GM20000 (cell line): ENCODE measurements around the gene MRGPRD.

Source experiments
- DNase-seq: peaks from one replicate; pipeline ENCODE4 v3.0.0; 2012; ENCODE audit warnings: low spot score
- TF ChIP-seq, protein P1 (sequence below): IDR thresholded peaks from 2 replicates; pipeline ENCODE4 v1.5.1; 2012; ENCODE audit warnings: mild to moderate bottlenecking, control low read depth; ENCODE audit errors: extremely low read depth, missing control alignments

Gene MRGPRD

DNA sequence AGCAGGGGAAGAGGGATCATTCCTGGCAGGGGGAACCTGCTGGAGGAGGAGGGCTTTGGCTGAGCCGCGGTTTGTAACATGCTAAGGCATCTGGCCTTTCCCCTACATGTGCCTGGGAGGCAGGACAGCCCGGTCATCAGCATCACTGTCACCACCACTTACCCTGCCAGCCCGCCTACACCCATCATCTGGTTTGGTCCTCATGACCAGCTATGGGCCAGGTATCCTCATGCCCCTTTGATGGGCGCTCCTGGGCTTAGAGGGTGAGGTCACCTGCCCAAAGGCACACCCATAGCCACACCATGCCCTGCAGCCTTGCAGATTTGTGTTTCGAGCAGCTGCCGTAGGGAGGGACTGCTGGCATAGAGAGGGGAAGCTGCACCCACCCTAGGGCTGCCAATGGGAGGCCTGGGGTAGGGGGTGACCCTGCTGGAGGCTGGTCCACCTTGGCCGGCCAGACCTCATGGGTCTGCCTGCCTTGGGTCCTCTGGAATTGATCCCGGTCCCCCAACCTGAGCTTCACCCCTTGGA, 29.6 kb upstream of the MRGPRD start:
- DNase-seq: peak; percentile 32
- TF ChIP-seq, protein P1, sequence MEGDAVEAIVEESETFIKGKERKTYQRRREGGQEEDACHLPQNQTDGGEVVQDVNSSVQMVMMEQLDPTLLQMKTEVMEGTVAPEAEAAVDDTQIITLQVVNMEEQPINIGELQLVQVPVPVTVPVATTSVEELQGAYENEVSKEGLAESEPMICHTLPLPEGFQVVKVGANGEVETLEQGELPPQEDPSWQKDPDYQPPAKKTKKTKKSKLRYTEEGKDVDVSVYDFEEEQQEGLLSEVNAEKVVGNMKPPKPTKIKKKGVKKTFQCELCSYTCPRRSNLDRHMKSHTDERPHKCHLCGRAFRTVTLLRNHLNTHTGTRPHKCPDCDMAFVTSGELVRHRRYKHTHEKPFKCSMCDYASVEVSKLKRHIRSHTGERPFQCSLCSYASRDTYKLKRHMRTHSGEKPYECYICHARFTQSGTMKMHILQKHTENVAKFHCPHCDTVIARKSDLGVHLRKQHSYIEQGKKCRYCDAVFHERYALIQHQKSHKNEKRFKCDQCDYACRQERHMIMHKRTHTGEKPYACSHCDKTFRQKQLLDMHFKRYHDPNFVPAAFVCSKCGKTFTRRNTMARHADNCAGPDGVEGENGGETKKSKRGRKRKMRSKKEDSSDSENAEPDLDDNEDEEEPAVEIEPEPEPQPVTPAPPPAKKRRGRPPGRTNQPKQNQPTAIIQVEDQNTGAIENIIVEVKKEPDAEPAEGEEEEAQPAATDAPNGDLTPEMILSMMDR: no peak

DNA sequence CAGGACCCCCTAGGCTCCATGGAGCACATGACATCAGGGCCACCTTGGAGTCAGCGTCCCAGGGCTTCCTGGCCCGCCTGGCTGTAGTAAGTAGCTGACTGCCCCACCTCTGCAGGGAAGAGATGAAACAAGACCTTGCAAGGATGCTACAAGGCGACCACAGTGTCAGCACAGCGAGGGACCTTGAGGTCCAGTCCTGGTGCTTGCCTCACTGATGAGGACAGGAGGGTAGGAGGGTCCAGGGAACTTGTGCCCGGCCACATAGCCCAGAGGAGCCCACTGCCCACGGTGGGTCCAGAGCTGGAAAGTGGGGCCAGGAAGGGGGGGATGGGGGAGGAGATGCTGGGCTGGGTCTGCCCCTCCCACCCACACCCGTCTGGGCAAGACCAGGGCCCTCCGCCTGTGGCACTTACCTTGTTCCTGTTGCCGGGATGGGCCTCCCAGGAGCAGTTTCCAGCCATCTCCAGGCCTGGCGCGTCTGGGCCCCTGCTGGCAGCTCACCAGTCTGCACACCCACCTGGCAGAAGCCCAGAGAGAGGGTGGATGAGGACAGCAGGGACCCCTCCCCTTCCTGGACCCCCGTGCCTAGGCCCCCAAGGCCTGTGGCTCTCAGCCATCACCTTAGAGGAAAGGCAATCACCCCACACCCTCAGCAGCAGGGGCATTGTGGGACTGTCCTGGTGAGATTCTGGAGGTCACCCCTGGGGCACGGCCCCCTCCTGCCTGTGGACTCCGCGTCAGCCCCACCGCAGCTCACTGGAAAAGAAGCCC, 28.8 kb upstream of the MRGPRD start:
- TF ChIP-seq, protein P1: no peak

DNA sequence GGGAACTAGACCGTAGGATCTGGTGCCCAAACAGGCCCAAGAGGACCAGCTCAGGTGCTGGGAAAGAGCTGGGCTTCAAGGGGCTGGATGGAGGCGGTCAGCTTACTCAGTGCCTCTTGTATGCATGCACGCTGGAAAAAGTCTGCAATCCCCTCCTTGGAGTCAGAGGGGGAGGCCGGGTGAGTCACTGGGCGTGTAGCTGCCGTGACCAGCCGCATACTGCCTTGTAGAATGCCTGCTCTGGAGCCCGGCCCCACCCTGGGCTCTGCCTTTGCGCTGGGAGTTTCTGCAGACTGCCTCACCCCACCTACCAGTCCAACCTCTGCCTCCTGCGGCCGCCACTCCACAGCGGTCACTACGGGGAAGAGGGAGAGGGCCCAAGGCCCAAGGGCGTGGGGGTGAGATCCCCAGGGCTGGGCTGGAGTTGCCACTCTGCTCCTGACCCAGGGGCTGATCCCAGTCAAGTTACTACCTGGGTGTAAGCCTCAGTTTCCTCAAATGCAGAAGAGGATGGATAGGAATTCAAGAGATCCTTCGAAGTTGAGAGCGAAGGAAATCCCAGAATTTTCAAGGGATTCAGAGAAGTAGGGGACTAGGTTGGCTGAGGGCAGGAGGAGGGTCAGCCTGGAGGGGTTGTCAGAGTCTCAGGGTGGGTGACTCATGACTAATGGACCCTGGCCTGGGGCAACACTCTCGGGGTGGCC, 28.1 kb upstream of the MRGPRD start:
- no peak for DNase-seq
- TF ChIP-seq, protein P1: no peak

More for the DNA sequence above, 28.8 kb upstream of the MRGPRD start:
- no peak for DNase-seq

DNA sequence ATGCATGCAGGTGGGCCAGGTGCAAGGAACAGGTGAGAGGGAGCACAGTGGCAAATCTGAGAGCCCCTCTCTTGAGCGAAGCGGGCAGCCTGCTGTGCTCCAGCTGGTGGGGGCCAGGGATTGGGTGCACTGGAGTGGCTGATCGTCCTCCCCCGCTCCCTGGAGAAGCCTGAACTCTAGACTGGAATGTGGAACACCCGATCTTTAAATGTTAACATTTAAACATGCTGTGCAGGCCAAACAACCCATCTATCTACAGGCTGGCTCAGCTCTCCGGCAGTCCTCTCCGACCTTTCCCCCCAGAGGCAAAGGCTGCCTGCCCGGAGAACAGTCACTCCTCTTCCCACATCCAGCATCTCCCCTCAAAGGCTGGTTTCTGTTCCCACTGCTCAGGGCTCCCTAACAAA, 27.2 kb upstream of the MRGPRD start:
- DNase-seq: no peak
- TF ChIP-seq, protein P1: no peak

DNA sequence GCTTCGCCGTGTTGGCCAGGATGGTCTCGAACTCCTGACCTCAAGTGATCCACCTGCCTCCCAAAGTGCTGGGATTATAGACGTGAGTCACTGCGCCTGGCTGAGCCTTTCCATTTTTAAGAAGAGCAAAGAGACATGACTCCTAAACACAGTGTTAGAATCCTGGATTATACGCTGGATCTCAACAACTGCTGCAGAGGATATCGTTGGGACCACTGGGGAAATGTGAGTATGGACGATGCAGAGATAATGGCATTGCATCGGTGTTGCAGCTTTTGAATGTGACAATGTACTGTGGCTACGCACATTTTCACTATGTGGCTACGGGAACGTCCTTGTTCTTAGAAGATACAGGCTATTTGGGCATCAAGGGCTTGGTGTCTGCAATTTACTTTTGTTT, 26.0 kb upstream of the MRGPRD start:
- TF ChIP-seq, protein P1: no peak
- no peak for DNase-seq

DNA sequence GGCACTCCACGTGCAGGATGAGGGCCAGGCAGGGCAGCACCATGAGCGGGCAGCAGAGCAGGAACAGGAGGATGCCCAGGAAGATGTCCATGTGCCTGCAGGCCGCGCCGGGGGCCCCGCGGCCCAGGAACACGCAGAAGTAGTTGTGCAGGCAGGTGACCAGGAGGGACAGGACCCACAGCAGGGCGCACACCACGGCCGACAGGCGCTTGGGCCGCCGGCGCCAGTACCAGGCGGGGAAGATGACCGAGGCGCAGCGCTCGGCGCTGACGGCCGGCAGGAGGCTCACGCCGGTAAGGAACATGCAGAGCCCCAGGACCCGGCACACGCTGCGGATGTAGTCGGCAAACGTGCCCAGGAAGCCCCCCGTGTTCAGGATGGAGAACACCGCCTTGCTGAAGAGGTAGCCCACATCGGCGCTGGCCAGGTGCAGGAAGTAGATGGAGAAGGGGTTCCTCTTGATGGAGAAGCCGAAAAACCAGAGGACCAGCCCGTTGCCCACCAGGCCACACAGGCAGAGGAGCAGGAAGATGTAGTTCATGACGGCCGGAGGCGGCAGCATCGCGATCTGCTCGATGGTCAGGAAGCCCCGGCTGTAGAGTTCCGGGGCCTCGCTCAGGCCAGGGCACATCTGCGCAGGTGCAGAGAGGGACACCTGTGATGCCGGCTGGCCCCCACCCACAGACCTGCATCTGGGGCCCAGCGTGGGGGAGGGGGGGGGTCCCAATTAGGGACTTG, 25.0 kb upstream of the MRGPRD start:
- TF ChIP-seq, protein P1: no peak
- no peak for DNase-seq
